H4 (cell line): ENCODE results near the gene FGF2. TPM values are rescaled to one million over a fixed set of nuclear protein-coding genes. Genes with fewer than 3 reads are reported as not detected.
"Not testable (repeated sequence)": the region's sequence is repeated elsewhere in the genome, so short reads cannot be mapped to it uniquely, and the experiment has no call there.

ENCODE experiments used
- DNase-seq: peaks from one replicate; pipeline ENCODE4 v3.0.0-alpha.2; 2015; ENCODE audit warnings: low spot score
- total RNA-seq: library from RNA; depleted of rRNA; stranded (reverse); fragments of >200 nt; shearing (Covaris generic); gene quantifications from 2 replicates; pipeline ENCODE4 v1.2.3, GENCODE V29; 2014; rRNA removed

Gene FGF2
- total RNA-seq, 1 experiment from 2014 or later: 4.9 TPM

GRCh38 chr4:122922877-122923511 lies 96.4 kb downstream of the FGF2 start:
- DNase-seq: peak; percentile 84

- no peak for DNase-seq
Observed at GRCh38 chr4:122928930-122929329, 102.3 kb downstream of the FGF2 start.

GRCh38 chr4:122930862-122931261 lies 104.2 kb downstream of the FGF2 start:
- no peak for DNase-seq

- no peak for DNase-seq
Observed at GRCh38 chr4:122932763-122933162, 106.1 kb downstream of the FGF2 start.

- not testable (repeated sequence) for DNase-seq
Observed at GRCh38 chr4:122945136-122945535, 118.5 kb downstream of the FGF2 start.

GRCh38 chr4:122946142-122946541 lies 119.5 kb downstream of the FGF2 start:
- no peak for DNase-seq

Other genes starting within 250 kb of the FGF2 start
- gene IL21, start 205.8 kb upstream of the FGF2 start, total RNA-seq: not detected in 2 replicates
- gene BBS12, start 94.1 kb upstream of the FGF2 start, total RNA-seq: 3.4 and 4.1 TPM in 2 replicates
- 11.4 and 11.7 TPM in 2 replicates for gene NUDT6, start 95.8 kb downstream of the FGF2 start, total RNA-seq